ENCODE data around the gene SERPINI1.

Gene SERPINI1

DNA sequence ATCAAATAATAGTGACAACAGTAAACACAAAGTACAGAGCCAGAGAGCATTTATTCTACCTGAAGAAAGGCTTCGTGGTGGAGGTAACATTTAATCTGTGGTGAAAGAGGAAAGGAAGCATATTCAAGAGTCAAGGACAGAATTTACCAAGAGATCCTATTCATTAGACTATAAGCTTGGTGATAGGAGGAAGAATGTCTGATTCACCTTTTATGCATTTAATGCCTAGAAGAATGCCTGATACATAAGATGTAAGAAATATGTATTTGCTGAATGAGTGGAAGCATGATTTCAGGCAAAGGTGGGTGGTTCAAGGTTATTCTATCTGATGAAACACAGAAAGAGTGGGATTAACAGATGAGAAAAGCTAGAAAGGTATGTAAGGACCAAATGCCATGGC is 119.8 kb downstream of the SERPINI1 start:
- TF ChIP-seq, protein P1, sequence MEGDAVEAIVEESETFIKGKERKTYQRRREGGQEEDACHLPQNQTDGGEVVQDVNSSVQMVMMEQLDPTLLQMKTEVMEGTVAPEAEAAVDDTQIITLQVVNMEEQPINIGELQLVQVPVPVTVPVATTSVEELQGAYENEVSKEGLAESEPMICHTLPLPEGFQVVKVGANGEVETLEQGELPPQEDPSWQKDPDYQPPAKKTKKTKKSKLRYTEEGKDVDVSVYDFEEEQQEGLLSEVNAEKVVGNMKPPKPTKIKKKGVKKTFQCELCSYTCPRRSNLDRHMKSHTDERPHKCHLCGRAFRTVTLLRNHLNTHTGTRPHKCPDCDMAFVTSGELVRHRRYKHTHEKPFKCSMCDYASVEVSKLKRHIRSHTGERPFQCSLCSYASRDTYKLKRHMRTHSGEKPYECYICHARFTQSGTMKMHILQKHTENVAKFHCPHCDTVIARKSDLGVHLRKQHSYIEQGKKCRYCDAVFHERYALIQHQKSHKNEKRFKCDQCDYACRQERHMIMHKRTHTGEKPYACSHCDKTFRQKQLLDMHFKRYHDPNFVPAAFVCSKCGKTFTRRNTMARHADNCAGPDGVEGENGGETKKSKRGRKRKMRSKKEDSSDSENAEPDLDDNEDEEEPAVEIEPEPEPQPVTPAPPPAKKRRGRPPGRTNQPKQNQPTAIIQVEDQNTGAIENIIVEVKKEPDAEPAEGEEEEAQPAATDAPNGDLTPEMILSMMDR (IDR thresholded peaks at IDR 0.05; ENCODE audit: extremely low read depth, insufficient read depth, missing control alignments), result no peak
- no peak for DNase-seq (ENCODE audit: low spot score)
- in situ Hi-C loops (cut with MboI; ENCODE audit: low pct_unique_long_range_greater_than_20kb, low sequenced_read_pairs, unreplicated experiment), result no loop called here

DNA sequence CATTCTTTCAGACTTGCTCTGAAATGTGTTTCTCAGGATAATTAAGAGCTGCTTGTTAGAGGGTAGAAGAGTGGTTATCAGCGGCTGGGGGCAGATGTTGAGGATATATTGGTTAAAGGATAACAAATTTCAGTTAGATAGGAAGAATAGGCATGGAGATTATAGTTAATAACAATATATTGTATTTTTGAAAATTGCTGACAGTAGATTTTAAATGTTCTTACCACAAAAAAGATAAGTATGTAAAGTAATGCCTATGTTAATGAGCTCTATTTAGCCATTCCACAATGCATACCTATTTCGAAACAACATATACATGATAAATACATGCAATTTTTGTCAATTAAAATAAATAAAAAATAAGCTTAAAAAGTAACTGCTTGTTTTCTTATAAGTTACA is 123.3 kb downstream of the SERPINI1 start:
- TF ChIP-seq, protein P1 (IDR thresholded peaks at IDR 0.05; ENCODE audit: extremely low read depth, insufficient read depth, missing control alignments), result no peak
- DNase-seq (ENCODE audit: low spot score), result no peak
- in situ Hi-C loops (cut with MboI; ENCODE audit: low pct_unique_long_range_greater_than_20kb, low sequenced_read_pairs, unreplicated experiment), result no loop called here

DNA sequence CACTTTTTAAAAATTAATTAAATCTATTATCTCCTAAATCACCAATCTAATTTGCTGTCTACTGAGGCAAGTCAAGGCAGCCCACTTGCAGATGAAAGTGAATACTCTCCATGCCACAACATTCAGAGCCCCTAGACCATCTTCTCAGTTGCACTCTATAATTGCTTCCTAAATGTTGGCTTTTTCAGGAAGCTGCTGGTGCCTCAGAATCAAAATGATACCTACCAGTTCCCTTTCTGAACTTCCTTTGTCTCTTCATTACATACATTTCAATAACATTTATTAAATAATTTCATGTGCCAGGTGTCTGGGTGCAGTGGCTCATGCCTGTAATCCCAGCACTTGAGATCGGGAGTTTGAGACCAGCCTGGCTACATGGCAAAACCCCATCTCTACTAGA is 124.1 kb downstream of the SERPINI1 start:
- in situ Hi-C loops (cut with MboI; ENCODE audit: low pct_unique_long_range_greater_than_20kb, low sequenced_read_pairs, unreplicated experiment), result no loop called here
- no peak for DNase-seq (ENCODE audit: low spot score)
- TF ChIP-seq, protein P1 (IDR thresholded peaks at IDR 0.05; ENCODE audit: extremely low read depth, insufficient read depth, missing control alignments), result no peak

DNA sequence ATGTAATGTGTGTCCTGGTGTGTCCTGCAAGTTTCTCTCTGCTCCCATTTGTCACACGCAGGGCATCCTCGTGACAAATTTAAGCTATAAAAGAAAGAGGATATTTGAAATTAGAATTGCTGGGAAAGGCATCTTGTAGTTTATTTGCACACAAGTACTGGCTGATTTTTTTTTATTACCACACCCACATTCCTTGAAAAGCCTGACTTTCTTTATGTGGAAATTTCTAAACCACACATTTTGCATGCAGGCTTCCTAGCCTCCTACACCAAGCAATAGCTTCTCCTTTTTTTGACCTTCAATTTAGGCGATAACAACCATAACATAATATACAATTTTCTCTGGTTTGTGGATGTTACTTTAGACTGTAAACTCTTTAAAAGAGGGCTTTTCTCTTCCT is 126.1 kb downstream of the SERPINI1 start:
- in situ Hi-C loops (cut with MboI; ENCODE audit: low pct_unique_long_range_greater_than_20kb, low sequenced_read_pairs, unreplicated experiment), result no loop called here
- TF ChIP-seq, protein P1 (IDR thresholded peaks at IDR 0.05; ENCODE audit: extremely low read depth, insufficient read depth, missing control alignments), result no peak
- no peak for DNase-seq (ENCODE audit: low spot score)

DNA sequence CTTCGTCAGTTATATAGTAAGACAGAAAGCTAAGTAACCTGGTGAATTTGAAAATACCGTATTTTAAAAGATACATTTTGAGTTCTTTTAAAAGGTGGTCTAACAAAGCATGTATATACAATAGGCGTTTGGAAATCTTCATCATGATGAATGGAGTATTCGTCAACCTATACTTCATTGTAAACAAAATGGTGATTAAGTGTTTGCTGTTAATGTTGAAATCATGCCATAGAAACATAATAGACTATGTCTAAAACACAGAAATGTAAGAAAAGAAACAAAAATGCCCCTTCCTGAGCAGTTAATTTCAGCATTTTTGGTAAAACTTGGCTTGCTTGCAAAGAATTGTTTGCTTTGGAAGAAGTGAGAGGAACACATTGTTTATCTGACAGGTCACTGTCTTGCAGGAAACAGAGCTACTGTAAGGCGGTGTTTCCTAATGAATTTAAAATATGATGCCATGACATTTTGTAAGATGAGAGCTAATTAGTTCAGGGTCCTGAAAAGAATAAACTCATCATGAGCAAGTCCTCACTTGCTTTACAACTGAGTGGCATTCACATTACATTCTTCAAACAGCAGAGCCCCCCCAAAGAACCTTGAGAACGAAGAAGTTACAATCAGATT is 126.7 kb downstream of the SERPINI1 start:
- in situ Hi-C loops (cut with MboI; ENCODE audit: low pct_unique_long_range_greater_than_20kb, low sequenced_read_pairs, unreplicated experiment), result no loop called here
- no peak for DNase-seq (ENCODE audit: low spot score)
- TF ChIP-seq, protein P1 (IDR thresholded peaks at IDR 0.05; ENCODE audit: extremely low read depth, insufficient read depth, missing control alignments), result no peak

DNA sequence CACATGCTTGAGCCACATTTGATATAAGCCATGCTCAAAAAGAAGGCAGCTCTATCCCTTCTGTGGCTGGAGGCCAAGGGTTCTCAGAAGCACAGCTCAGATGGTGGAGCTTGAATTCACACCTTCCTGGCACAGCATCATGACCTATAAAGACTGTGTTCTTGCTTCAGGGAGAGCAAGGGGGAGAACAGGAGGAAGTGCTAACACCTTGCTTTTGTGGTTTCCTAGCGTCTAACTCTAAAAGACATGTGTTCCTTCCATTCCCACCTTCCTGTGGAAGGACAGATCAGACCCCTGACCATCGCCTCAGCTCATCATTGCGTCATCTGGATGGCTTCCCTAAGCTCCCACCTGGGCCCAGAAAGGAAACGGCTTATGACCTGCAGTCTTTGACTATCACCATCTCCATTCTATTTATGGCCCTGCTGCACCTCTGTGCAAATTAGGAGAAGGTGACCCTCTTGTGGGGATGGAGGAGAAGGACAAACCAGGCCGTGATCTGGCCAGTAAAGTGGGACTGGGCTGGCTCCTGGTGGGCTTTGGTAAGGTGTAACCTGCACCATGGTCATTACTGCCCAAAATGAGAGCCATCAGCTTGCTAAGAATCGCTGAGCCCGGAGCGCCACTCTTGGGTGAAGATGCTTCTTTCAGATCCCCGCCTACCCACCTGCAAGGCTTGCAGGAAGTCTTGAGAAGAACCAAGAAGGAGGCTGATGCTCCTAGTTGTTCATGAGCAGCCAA is 128.5 kb downstream of the SERPINI1 start:
- no peak for DNase-seq (ENCODE audit: low spot score)
- TF ChIP-seq, protein P1 (IDR thresholded peaks at IDR 0.05; ENCODE audit: extremely low read depth, insufficient read depth, missing control alignments), result no peak

More for the DNA sequence above, 128.5 kb downstream of the SERPINI1 start:
- in situ Hi-C loops (cut with MboI; ENCODE audit: low pct_unique_long_range_greater_than_20kb, low sequenced_read_pairs, unreplicated experiment), result no loop called here

Data from GM13977 (cell line).